Measurements from ENCODE around the gene OLFML3. TPM values are rescaled to one million over a fixed set of nuclear protein-coding genes. Genes with fewer than 3 reads are reported as not detected.
"Not testable (repeated sequence)": the region's sequence is repeated elsewhere in the genome, so short reads cannot be mapped to it uniquely, and the experiment has no call there.

OLFML3 gene
- total RNA-seq, 2 donors from 2014 or later = 18.8 to 36.2 TPM

DNA sequence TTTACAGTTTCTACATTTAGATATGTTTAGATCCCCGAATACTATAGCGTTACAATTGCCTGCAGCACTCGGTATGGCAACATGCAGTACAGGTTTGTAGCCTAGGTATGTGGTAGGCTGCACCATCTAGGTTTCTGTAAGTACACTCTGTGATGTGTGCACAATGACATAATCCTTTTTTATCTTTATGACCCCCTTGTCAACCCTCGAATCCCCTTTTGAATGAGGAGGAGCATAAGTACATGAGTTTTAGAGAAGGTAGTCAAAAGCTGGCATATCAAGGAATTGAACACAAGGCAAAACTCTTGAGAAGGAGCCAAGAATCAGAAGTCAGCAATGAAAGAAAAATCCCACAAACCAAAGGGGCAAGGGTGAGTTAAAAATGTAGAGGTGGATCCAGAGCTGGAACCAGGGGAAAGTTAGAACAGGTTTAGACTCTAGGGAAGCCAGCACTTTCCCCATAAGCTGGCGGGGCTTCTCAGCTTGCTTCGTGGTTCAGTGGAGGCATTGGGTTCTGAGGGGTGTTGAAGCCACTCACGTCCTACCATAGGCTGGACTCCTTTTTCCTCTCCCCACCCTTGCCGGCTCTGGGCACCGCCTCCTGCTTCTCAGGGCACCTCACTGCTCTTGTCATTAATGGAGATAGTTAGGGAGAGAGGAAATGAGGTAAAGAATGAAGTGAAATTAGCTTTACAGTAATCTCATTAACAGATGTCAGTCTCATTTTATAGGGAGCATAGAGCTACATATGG, 31.3 kb downstream of the OLFML3 start:
- ATAC-seq = no peak
- intact Hi-C loops (cut with DNase I) = no loop called here
- no peak for DNase-seq

DNA sequence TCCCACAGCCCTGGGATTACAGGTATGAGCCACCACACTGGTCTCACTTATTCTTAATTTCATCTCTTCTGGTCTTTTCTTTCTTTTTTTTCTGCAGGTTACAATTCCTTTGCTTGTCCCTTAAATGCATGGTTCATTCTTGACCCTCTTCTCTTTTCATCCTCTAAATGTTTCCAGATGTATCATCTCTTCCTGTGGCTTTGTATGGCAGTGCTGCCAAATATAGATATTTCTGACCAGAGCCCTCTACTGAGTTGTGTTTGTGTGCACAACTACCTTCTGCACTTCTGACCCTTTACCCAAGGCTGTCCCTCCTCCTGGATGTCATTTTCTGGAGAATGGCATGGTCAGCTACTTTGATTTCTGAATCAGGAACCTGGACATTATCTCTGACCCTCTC, 32.5 kb downstream of the OLFML3 start:
- intact Hi-C loops (cut with DNase I) = no loop called here
- ATAC-seq (no peak), DNase-seq (no peak)

DNA sequence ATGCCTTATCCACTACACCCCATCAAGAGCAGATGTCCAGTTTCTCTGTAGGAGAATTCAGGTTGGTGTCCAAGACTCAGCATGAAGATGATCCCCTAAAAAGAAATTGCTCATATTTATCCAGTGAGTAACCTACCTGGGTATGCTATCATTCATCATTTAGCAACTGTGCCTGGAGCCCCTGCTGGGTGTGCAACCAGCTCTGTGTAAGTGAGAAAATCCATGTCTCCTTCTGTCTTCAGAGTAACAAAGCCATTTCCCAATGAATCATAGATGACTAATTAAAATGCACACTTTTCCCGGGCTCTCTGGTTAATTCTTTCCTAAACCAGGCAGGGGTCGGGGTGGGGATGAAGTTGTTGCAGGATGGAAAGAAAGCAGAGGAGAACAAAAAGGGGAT, 35.8 kb downstream of the OLFML3 start:
- intact Hi-C loops (cut with DNase I) = no loop called here
- DNase-seq (no peak), ATAC-seq (no peak)

DNA sequence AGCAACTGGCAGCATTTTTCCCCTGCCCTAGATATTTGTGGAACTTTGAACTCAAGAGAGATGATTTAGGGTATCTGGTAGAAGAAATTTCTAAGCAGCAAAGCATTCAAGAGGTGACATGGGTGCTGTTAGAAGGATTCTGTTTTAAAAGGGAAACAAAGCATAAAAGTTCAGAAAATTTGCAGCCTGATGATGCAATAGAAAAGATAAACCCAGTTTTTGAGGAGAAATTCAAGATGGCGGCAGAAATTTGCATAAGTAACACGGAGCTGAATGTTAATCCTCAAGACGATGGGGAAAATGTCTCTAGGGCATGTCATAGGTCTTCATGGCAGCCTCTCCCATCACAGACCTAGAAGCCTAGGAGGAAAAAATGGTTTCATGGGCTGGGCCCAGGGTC, 40.5 kb downstream of the OLFML3 start:
- intact Hi-C loops (cut with DNase I); ATAC-seq: not testable (repeated sequence)

DNA sequence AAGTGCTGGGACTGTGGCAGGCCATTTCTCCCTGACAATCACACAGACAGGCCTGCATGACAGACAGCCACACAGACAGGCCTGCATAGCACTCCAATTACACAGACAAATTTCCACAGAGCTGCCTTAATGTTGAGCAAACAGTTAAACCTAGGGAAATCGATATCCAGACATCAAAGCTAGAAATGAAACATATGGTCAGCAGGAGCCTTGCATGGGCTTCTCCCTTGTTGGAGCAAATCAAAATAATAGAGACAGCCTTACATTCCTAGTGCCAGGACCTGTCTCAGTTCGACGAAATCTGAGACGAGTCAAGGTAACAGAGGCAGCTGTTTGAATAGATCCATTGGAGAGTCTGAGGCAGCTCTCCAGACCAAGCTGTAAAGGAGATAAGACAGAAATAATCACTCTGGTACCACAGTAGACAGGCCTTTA, 42.4 kb downstream of the OLFML3 start:
- ATAC-seq (no peak), DNase-seq (no peak)
- intact Hi-C loops (cut with DNase I) = no loop called here

More for the DNA sequence above, 40.5 kb downstream of the OLFML3 start:
- not testable (repeated sequence) for DNase-seq

DNA sequence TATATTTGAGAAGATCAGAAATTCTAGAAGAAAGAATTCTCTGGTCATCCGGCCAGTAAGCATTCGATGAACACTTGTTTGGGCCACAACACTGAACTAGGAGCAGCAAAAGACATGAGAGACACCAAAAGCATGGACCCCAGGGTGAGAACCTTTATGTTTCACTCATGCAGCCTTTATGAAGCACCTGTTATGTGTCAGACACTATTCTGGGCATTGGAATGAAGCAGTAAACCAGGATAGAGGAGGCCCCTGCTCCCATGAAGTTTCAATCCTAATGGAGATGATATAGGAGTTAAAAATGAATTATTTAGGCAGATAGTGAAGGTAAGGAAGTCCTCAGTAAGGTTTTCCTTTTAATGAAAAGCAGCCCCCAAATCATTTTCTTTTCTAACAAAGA, 43.6 kb downstream of the OLFML3 start:
- no peak for ATAC-seq
- intact Hi-C loops (cut with DNase I) = no loop called here
- no peak for DNase-seq

DNA sequence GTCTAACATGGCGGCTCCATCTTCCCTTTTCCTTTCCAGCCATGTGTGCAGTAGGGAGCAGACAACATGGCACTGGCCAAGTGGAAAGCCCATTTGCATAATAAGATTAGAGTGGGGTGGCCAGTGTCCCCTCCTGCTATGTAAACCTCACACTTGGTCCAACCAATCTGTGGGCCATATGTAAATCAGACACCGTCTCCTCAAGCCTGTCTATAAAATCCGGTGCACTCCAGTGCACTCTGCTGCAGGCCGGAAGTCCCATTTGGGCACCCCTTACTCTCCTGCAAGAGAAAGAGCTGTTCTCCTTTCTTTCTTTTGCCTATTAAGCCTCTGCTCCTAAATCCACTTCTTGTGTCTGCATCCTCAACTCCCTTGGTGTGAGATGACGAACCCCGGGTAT, 44.1 kb downstream of the OLFML3 start:
- DNase-seq (no peak), ATAC-seq (no peak)
- intact Hi-C loops (cut with DNase I) = no loop called here

DNA sequence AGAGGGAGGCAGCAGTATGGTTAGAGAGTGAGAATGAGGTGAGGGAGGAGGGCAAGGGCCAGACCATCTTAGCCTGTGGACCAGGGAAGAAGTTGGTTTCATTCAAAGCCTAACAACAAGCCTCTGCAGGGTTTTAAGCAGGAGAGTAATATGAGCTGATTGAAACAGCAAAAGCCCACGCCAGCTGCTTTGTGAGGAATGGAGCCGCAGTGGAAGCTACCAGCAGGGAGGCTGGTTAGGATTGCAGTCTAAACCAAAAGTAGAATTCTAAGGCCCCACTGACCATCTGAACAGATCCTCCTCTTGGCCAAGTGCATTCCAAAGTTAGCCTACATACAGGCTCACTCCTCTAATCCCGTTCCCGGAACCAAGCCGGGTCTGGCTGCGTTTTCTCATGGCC, 44.8 kb downstream of the OLFML3 start:
- ATAC-seq (peak in 1 of 2 donors; percentile 47), DNase-seq (no peak)
- intact Hi-C loops (cut with DNase I) = no loop called here

DNA sequence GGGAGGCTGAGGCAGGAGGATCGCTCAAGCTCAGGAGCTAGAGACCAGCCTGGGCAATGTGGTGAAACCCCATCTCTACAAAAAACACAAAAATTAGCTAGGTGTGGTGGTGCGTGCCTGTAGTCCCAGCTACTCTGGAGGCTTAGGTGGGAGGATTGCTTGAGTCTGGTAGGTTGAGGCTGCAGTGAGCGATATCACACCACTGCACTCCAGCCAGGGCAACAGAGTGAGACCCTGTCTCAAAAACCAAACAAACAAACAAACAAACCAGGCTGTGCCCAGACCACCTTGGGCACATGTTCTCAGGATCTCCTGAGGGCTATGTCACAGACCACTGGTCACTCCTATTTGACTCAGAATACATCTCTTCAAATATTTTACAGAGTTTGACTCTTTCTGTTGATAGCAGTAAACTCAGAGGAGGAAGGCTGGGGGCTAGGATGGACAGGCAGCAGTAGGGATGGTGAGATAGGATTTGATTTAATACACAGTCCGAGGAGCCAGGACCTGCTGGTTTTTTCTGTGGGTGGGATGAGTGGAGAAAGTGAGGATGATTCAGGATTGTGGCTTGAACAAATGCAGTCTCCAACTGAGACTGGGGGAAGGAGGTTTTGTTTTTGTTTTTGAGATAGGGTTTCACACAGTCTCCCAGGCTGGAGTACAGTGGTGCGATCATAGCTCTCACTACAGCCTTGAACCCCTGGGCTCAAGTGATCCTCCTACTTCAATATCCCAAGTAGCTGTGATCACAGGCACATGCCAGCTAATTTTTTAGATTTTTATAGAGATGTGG, 46.5 kb downstream of the OLFML3 start:
- no peak for DNase-seq
- intact Hi-C loops (cut with DNase I) = no loop called here
- ATAC-seq = no peak

DNA sequence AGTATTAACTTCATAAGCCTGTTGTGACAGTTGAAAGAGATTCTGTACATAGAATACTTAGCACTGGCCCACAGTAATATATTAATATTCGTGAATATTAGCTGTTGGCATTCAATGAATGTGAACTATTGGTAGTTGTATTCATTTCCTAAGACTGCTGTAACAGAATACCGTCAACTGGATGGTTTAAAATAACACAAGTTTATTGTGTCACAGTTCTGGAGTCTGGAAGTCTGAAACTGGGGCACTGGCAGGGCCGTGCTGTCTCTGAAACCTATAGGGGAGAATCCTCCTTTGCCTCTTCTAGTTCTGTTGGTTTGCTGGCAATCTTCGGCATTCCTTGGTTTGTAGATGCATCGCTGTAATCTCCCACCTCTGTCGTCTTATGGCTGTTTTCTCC, 47.5 kb downstream of the OLFML3 start:
- no peak for DNase-seq
- intact Hi-C loops (cut with DNase I) = no loop called here
- no peak for ATAC-seq

Other genes with a start within 250 kb of the OLFML3 start
- 1 to 10 TPM; 8.3 to 9.2 TPM for gene PHTF1, start 220.0 kb upstream of the OLFML3 start, total RNA-seq
- gene RSBN1, start 167.0 kb upstream of the OLFML3 start, total RNA-seq = 10 to 100 TPM in 1 of 2 donors, 1 to 10 TPM in 1; 8.1 to 12.8 TPM
- gene PTPN22, start 107.8 kb upstream of the OLFML3 start, total RNA-seq = 1 to 10 TPM; 1.0 to 1.6 TPM
- under 1 TPM in 1 of 2 donors, not detected in 1; 0.97 TPM for gene BCL2L15, start 91.9 kb upstream of the OLFML3 start, total RNA-seq
- gene AP4B1, start 74.7 kb upstream of the OLFML3 start, total RNA-seq = 10 to 100 TPM; 11.9 to 12.0 TPM
- gene DCLRE1B, start 74.1 kb upstream of the OLFML3 start, total RNA-seq = 1 to 10 TPM; 3.6 to 4.2 TPM
- gene HIPK1, start 50.1 kb upstream of the OLFML3 start, total RNA-seq = 10 to 100 TPM; 59.4 to 72.0 TPM
- gene SYT6, start 174.4 kb downstream of the OLFML3 start, total RNA-seq = not detected